BLaER1 treated with 17β-estradiol and CSF1 and Interleukin-3, amounts not matched to agents 10 nM and 100 nM (cell line): Measurements from ENCODE around the gene PDZK1IP1.
"Not testable (repeated sequence)": the region's sequence is repeated elsewhere in the genome, so short reads cannot be mapped to it uniquely, and the experiment has no call there.

Source experiments
- H3K27ac ChIP-seq, 11 experiments: shearing (Covaris generic); formaldehyde crosslinking; 2 replicates each; pipeline ENCODE4 v1.8.1; 2022
- H3K27me3 ChIP-seq, 11 experiments: shearing (Covaris generic); formaldehyde crosslinking; 2 replicates each; pipeline ENCODE4 v1.8.1; 2022
- H3K36me3 ChIP-seq, 11 experiments: shearing (Covaris generic); formaldehyde crosslinking; 2 replicates each; pipeline ENCODE4 v1.8.1; 2022
- H3K4me1 ChIP-seq, 10 experiments: shearing (Covaris generic); formaldehyde crosslinking; 2 replicates each; pipeline ENCODE4 v1.8.1; 2022
- H3K4me2 ChIP-seq, 11 experiments: shearing (Covaris generic); formaldehyde crosslinking; 2 replicates each; pipeline ENCODE4 v1.8.1; 2022
- H3K4me3 ChIP-seq, 10 experiments: shearing (Covaris generic); formaldehyde crosslinking; 2 replicates each; pipeline ENCODE4 v1.8.1; 2022
- H3K9ac ChIP-seq, 11 experiments: shearing (Covaris generic); formaldehyde crosslinking; 2 replicates each; pipeline ENCODE4 v1.8.1; 2022
- H3K9me3 ChIP-seq, 11 experiments: shearing (Covaris generic); formaldehyde crosslinking; replicated peaks in 1 of 11; 2 replicates each; pipeline ENCODE4 v1.8.1; 2022
- H4K20me1 ChIP-seq, 11 experiments: shearing (Covaris generic); formaldehyde crosslinking; 2 replicates each; pipeline ENCODE4 v1.8.1; 2022
- Cebpa-rat ChIP-seq, 11 experiments: shearing (Covaris generic); IDR thresholded peaks; 2 replicates each; pipeline ENCODE4 v1.8.1; 2022

Gene PDZK1IP1

GRCh38 chr1:47209725-47210325, 20.0 kb upstream of the PDZK1IP1 start:
- TF ChIP-seq Cebpa-rat (IDR thresholded peaks at IDR 0.05), result no peak
- Histone ChIP-seq H3K9me3 (no peaks in the 10 kb centered on the region), H3K27ac (no peak overlapping the region), H3K9ac (no peak overlapping the region), H4K20me1 (no peaks in the 10 kb centered on the region), H3K27me3 (no peaks in the 10 kb centered on the region), H3K4me2 (peak overlapping the region in 3 of 11 experiments; percentile 1 to 95 (median 94); a peak in 4 of 22 replicates), H3K4me1 (peaks cover 16 to 59% (median 33%) of the 10 kb centered on the region in 10 experiments), H3K36me3 (no peaks in the 10 kb centered on the region), H3K4me3 (no peak overlapping the region)

GRCh38 chr1:47209091-47209490, 19.3 kb upstream of the PDZK1IP1 start:
- no peaks in the 10 kb centered on the region for H3K9me3 ChIP-seq
- no peaks in the 10 kb centered on the region for H3K36me3 ChIP-seq
- peaks cover 11 to 51% (median 26%) of the 10 kb centered on the region in 10 experiments for H3K4me1 ChIP-seq
- no peak overlapping the region for H3K4me3 ChIP-seq
- H4K20me1 ChIP-seq, result no peaks in the 10 kb centered on the region
- H3K27ac ChIP-seq, result no peak overlapping the region
- no peak for TF ChIP-seq Cebpa-rat (IDR thresholded peaks at IDR 0.05)
- no peaks in the 10 kb centered on the region for H3K27me3 ChIP-seq
- H3K9ac ChIP-seq, result no peak overlapping the region
- no peak overlapping the region for H3K4me2 ChIP-seq

GRCh38 chr1:47208374-47208850, 18.6 kb upstream of the PDZK1IP1 start:
- H4K20me1 ChIP-seq, result no peaks in the 10 kb centered on the region
- no peak for TF ChIP-seq Cebpa-rat (IDR thresholded peaks at IDR 0.05)
- H3K4me1 ChIP-seq, result peaks cover 16 to 49% (median 26%) of the 10 kb centered on the region in 10 experiments
- H3K27me3 ChIP-seq, result no peaks in the 10 kb centered on the region
- no peaks in the 10 kb centered on the region for H3K9me3 ChIP-seq
- no peak overlapping the region for H3K4me2 ChIP-seq
- H3K36me3 ChIP-seq, result no peaks in the 10 kb centered on the region
- no peak overlapping the region for H3K9ac ChIP-seq
- no peak overlapping the region for H3K27ac ChIP-seq
- H3K4me3 ChIP-seq, result no peak overlapping the region

- no peak overlapping the region for H3K4me2 ChIP-seq
- H3K4me1 ChIP-seq, result peaks cover 16 to 46% (median 26%) of the 10 kb centered on the region in 10 experiments
- no peak for TF ChIP-seq Cebpa-rat (IDR thresholded peaks at IDR 0.05)
- H3K9me3 ChIP-seq, result peaks cover 0 to 4% (median 3%) of the 10 kb centered on the region in 11 experiments; a peak in 11 of 22 replicates
- H3K4me3 ChIP-seq, result no peak overlapping the region
- H3K27ac ChIP-seq, result no peak overlapping the region
- H3K36me3 ChIP-seq, result no peaks in the 10 kb centered on the region
- no peak overlapping the region for H3K9ac ChIP-seq
- H4K20me1 ChIP-seq, result no peaks in the 10 kb centered on the region
- H3K27me3 ChIP-seq, result no peaks in the 10 kb centered on the region
These were observed 18.1 kb upstream of the PDZK1IP1 start for GRCh38 chr1:47207803-47208373.

- no peak for TF ChIP-seq Cebpa-rat (IDR thresholded peaks at IDR 0.05)
- no peak overlapping the region for H3K9ac ChIP-seq
- H3K36me3 ChIP-seq, result no peaks in the 10 kb centered on the region
- H3K27ac ChIP-seq, result no peak overlapping the region
- H3K27me3 ChIP-seq, result no peaks in the 10 kb centered on the region
- no peak overlapping the region for H3K4me3 ChIP-seq
- peaks cover 0 to 8% (median 5%) of the 10 kb centered on the region in 11 experiments; a peak in 11 of 22 replicates for H3K9me3 ChIP-seq
- peaks cover 0 to 26% (median 10%) of the 10 kb centered on the region in 10 experiments; a peak in 15 of 20 replicates for H3K4me1 ChIP-seq
- H4K20me1 ChIP-seq, result no peaks in the 10 kb centered on the region
- no peak overlapping the region for H3K4me2 ChIP-seq
These were observed 16.1 kb upstream of the PDZK1IP1 start for GRCh38 chr1:47205918-47206317.

GRCh38 chr1:47203504-47203903, 13.7 kb upstream of the PDZK1IP1 start:
- not testable (repeated sequence) for H3K4me3 ChIP-seq, H3K27me3 ChIP-seq, H3K27ac ChIP-seq, H3K9ac ChIP-seq, H4K20me1 ChIP-seq, H3K9me3 ChIP-seq, H3K36me3 ChIP-seq
- Histone ChIP-seq H3K4me1 (peaks cover 0 to 14% (median 8%) of the 10 kb centered on the region in 10 experiments; a peak in 7 of 20 replicates), H3K4me2 (peak overlapping the region in 6 of 11 experiments; percentile 4 to 28 (median 16); a peak in 9 of 22 replicates)

- no peak overlapping the region for H3K4me2 ChIP-seq
- no peaks in the 10 kb centered on the region for H3K36me3 ChIP-seq
- H3K27me3 ChIP-seq, result no peaks in the 10 kb centered on the region
- no peak for TF ChIP-seq Cebpa-rat (IDR thresholded peaks at IDR 0.05)
- H3K4me3 ChIP-seq, result no peak overlapping the region
- peaks cover 0 to 11% (median 7%) of the 10 kb centered on the region in 10 experiments; a peak in 7 of 20 replicates for H3K4me1 ChIP-seq
- H3K27ac ChIP-seq, result no peak overlapping the region
- peak overlapping the region in 2 of 11 experiments; percentile 13 to 19; a peak in 1 of 22 replicates for H3K9ac ChIP-seq
- peaks cover 0 to 8% (median 5%) of the 10 kb centered on the region in 11 experiments; a peak in 11 of 22 replicates for H3K9me3 ChIP-seq
- no peaks in the 10 kb centered on the region for H4K20me1 ChIP-seq
These were observed 11.3 kb upstream of the PDZK1IP1 start for GRCh38 chr1:47201179-47201578.

- TF ChIP-seq Cebpa-rat (IDR thresholded peaks at IDR 0.05), result no peak
- H3K9ac ChIP-seq, result no peak overlapping the region
- H3K9me3 ChIP-seq, result peaks cover 0 to 8% (median 5%) of the 10 kb centered on the region in 11 experiments; a peak in 11 of 22 replicates
- no peak overlapping the region for H3K4me2 ChIP-seq
- H4K20me1 ChIP-seq, result no peaks in the 10 kb centered on the region
- H3K27ac ChIP-seq, result no peak overlapping the region
- H3K4me1 ChIP-seq, result peaks cover 0 to 3% (median under 1%) of the 10 kb centered on the region in 10 experiments; a peak in 7 of 20 replicates
- H3K27me3 ChIP-seq, result no peaks in the 10 kb centered on the region
- H3K36me3 ChIP-seq, result no peaks in the 10 kb centered on the region
- H3K4me3 ChIP-seq, result no peak overlapping the region
These were observed 8.4 kb upstream of the PDZK1IP1 start for GRCh38 chr1:47198214-47198613.

GRCh38 chr1:47196622-47197021, 6.8 kb upstream of the PDZK1IP1 start:
- no peaks in the 10 kb centered on the region for H3K9me3 ChIP-seq
- TF ChIP-seq Cebpa-rat (IDR thresholded peaks at IDR 0.05), result no peak
- H3K4me3 ChIP-seq, result no peak overlapping the region
- H3K36me3 ChIP-seq, result no peaks in the 10 kb centered on the region
- no peaks in the 10 kb centered on the region for H3K27me3 ChIP-seq
- H3K4me2 ChIP-seq, result no peak overlapping the region
- no peaks in the 10 kb centered on the region for H4K20me1 ChIP-seq
- H3K4me1 ChIP-seq, result peaks cover 0 to 9% (median 0%) of the 10 kb centered on the region in 10 experiments; a peak in 5 of 20 replicates
- no peak overlapping the region for H3K9ac ChIP-seq
- H3K27ac ChIP-seq, result no peak overlapping the region

GRCh38 chr1:47195981-47196380, 6.1 kb upstream of the PDZK1IP1 start:
- not testable (repeated sequence) for H3K36me3 ChIP-seq, H3K27me3 ChIP-seq, H4K20me1 ChIP-seq, H3K9ac ChIP-seq, H3K4me2 ChIP-seq, H3K27ac ChIP-seq, H3K9me3 ChIP-seq, H3K4me3 ChIP-seq
- H3K4me1 ChIP-seq, result peaks cover 0 to 11% (median under 1%) of the 10 kb centered on the region in 10 experiments; a peak in 6 of 20 replicates
